H1 (cell line): ENCODE measurements around the gene SLC24A3.

Experiments
- CREB1 ChIP-seq: IDR thresholded peaks from 2 replicates; pipeline ENCODE4 v1.6.1; 2012; ENCODE audit warnings: inconsistent platforms
- EP300 ChIP-seq, 2 experiments: IDR thresholded peaks; 1 replicate in 1 of 2; 2 replicates in 1 of 2; pipeline ENCODE4 v1.6.1; 2011 to 2012; ENCODE audit warnings: low read depth in 2 of 2, low read length in 2 of 2, mild to moderate bottlenecking in 2 of 2, borderline replicate concordance in 1 of 2, inconsistent platforms in 1 of 2, moderate library complexity in 1 of 2
- KDM4A ChIP-seq: IDR thresholded peaks from one replicate; pipeline ENCODE4 v1.7.1; 2012; ENCODE audit warnings: low read depth, mild to moderate bottlenecking, moderate library complexity, low read length, inconsistent platforms; ENCODE audit not compliant: severe bottlenecking
- NANOG ChIP-seq: IDR thresholded peaks from 2 replicates; pipeline ENCODE4 v1.6.1; 2011; ENCODE audit warnings: low read length, low read depth, mild to moderate bottlenecking, inconsistent platforms; ENCODE audit not compliant: insufficient read depth, poor library complexity, severe bottlenecking
- POLR2AphosphoS5 ChIP-seq: IDR thresholded peaks from 2 replicates; pipeline ENCODE4 v1.6.1; 2011; ENCODE audit warnings: low read depth, low read length
- TF ChIP-seq, protein P1 (sequence below): IDR thresholded peaks from 2 replicates; pipeline ENCODE4 v1.6.1; 2011; ENCODE audit warnings: low read length, improper control_type of control experiment

DNA sequence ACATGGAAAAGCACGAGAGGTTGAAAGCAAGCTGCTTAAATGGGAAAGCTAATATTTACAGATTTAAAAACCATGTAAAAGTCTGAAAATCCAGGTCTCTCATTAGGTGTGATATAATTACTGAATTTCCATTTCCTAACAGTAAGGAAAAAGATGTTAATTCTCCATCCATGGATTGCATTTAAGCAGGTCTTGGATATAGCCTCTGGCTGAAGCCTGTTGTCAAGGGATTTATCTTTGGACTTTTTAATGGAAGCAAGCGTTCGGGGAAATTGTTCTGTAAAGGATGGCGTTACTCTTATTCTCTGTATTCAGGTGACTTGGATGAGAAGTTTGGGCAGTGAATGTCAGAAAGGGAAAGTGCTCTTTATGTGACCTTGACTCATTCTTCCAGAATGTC lies 233.8 kb downstream of the SLC24A3 start:
- TF ChIP-seq CREB1 = no peak
- no peak for TF ChIP-seq KDM4A
- TF ChIP-seq, protein P1, sequence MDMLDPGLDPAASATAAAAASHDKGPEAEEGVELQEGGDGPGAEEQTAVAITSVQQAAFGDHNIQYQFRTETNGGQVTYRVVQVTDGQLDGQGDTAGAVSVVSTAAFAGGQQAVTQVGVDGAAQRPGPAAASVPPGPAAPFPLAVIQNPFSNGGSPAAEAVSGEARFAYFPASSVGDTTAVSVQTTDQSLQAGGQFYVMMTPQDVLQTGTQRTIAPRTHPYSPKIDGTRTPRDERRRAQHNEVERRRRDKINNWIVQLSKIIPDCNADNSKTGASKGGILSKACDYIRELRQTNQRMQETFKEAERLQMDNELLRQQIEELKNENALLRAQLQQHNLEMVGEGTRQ = no peak
- no peak for TF ChIP-seq EP300 (IDR thresholded peaks at IDR 0.05; ENCODE audit: borderline replicate concordance in 1 of 2, low read depth in 2 of 2, low read length in 2 of 2)
- TF ChIP-seq NANOG = no peak
- no peak for TF ChIP-seq POLR2AphosphoS5
